ENCODE results near the gene INPP4A.

INPP4A gene

GRCh38 chr2:98537390-98538126 is 92.9 kb downstream of the INPP4A start:
- in situ Hi-C loops (cut with MboI; ENCODE audit: low sequenced_read_pairs), result no loop called here

GRCh38 chr2:98538280-98539041 is 93.8 kb downstream of the INPP4A start:
- in situ Hi-C loops (cut with MboI; ENCODE audit: low sequenced_read_pairs), result no loop called here

- in situ Hi-C loops (cut with MboI; ENCODE audit: low sequenced_read_pairs), result no loop called here
These were observed 94.5 kb downstream of the INPP4A start for GRCh38 chr2:98539056-98539735.

GRCh38 chr2:98540536-98540935 is 95.9 kb downstream of the INPP4A start:
- in situ Hi-C loops (cut with MboI; ENCODE audit: low sequenced_read_pairs), result no loop called here

GRCh38 chr2:98541489-98541888 is 96.8 kb downstream of the INPP4A start:
- in situ Hi-C loops (cut with MboI; ENCODE audit: low sequenced_read_pairs), result no loop called here

- in situ Hi-C loops (cut with MboI; ENCODE audit: low sequenced_read_pairs), result no loop called here
These were observed 97.2 kb downstream of the INPP4A start for GRCh38 chr2:98541906-98542305.

- in situ Hi-C loops (cut with MboI; ENCODE audit: low sequenced_read_pairs), result no loop called here
These were observed 98.6 kb downstream of the INPP4A start for GRCh38 chr2:98543214-98543613.

- in situ Hi-C loops (cut with MboI; ENCODE audit: low sequenced_read_pairs), result no loop called here
These were observed 99.2 kb downstream of the INPP4A start for GRCh38 chr2:98543842-98544241.

GRCh38 chr2:98545591-98545990 is 100.9 kb downstream of the INPP4A start:
- in situ Hi-C loops (cut with MboI; ENCODE audit: low sequenced_read_pairs), result no loop called here

GRCh38 chr2:98546186-98546585 is 101.5 kb downstream of the INPP4A start:
- in situ Hi-C loops (cut with MboI; ENCODE audit: low sequenced_read_pairs), result no loop called here

GRCh38 chr2:98547092-98547790 is 102.6 kb downstream of the INPP4A start:
- in situ Hi-C loops (cut with MboI; ENCODE audit: low sequenced_read_pairs), result no loop called here

- in situ Hi-C loops (cut with MboI; ENCODE audit: low sequenced_read_pairs), result no loop called here
These were observed 104.5 kb downstream of the INPP4A start for GRCh38 chr2:98548920-98549818.

GRCh38 chr2:98550165-98550564 is 105.5 kb downstream of the INPP4A start:
- in situ Hi-C loops (cut with MboI; ENCODE audit: low sequenced_read_pairs), result no loop called here

- in situ Hi-C loops (cut with MboI; ENCODE audit: low sequenced_read_pairs), result no loop called here
These were observed 106.7 kb downstream of the INPP4A start for GRCh38 chr2:98551316-98551715.

- in situ Hi-C loops (cut with MboI; ENCODE audit: low sequenced_read_pairs), result no loop called here
These were observed 108.0 kb downstream of the INPP4A start for GRCh38 chr2:98552499-98553179.

- in situ Hi-C loops (cut with MboI; ENCODE audit: low sequenced_read_pairs), result no loop called here
These were observed 109.6 kb downstream of the INPP4A start for GRCh38 chr2:98554116-98554861.

GRCh38 chr2:98555696-98556095 is 111.0 kb downstream of the INPP4A start:
- in situ Hi-C loops (cut with MboI; ENCODE audit: low sequenced_read_pairs), result no loop called here

- in situ Hi-C loops (cut with MboI; ENCODE audit: low sequenced_read_pairs), result no loop called here
These were observed 111.8 kb downstream of the INPP4A start for GRCh38 chr2:98556344-98557033.
